ENCODE data around the gene PRCP. TPM values are rescaled to one million over a fixed set of nuclear protein-coding genes. Genes with fewer than 3 reads are reported as not detected.

Gene PRCP
- total RNA-seq, 3 donors from 2014 or later = 29.6 to 35.6 (median 30.8) TPM

- no peaks in the 10 kb centered on the region for H3K36me3 ChIP-seq (ENCODE audit: low read depth)
- no peak for DNase-seq
- H3K9me3 ChIP-seq = no peaks in the 10 kb centered on the region
- H3K4me3 ChIP-seq = no peak overlapping the region
- TF ChIP-seq CTCF (IDR thresholded peaks at IDR 0.05) = no peak
- no peak for ATAC-seq
- intact Hi-C loops (cut with DNase I, micrococcal nuclease) = no loop called here
- no peaks in the 10 kb centered on the region for H3K4me1 ChIP-seq (ENCODE audit: low read depth)
Measured at GRCh38 chr11:82890936-82891335, 9.3 kb downstream of the PRCP start.

DNA sequence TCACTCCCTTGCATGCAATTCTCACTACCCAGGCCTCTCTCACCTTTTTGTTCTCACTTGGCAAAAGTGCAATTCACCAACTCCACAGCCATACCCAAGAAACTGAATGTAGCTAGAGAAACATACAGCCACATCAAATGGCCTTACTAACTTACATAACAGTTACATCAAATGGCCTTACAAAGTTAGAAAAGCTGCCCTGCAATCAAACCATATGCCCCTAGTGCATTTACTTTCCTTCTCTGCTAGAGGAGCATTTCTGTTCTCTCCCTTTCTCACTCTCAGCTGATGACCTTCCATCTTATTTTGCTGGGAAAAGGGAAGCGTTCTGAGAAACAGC is 10.3 kb downstream of the PRCP start:
- no peak for DNase-seq
- no peak for TF ChIP-seq CTCF (IDR thresholded peaks at IDR 0.05)
- H3K4me3 ChIP-seq = no peak overlapping the region
- H3K4me1 ChIP-seq (ENCODE audit: low read depth) = no peaks in the 10 kb centered on the region
- intact Hi-C loops (cut with DNase I, micrococcal nuclease) = no loop called here
- H3K9me3 ChIP-seq = no peaks in the 10 kb centered on the region
- no peak for ATAC-seq
- H3K36me3 ChIP-seq (ENCODE audit: low read depth) = no peaks in the 10 kb centered on the region

- Histone ChIP-seq H3K9me3 (no peaks in the 10 kb centered on the region), H3K4me1 (ENCODE audit: low read depth) (no peaks in the 10 kb centered on the region), H3K4me3 (no peak overlapping the region), H3K36me3 (ENCODE audit: low read depth) (no peaks in the 10 kb centered on the region)
- DNase-seq (no peak), ATAC-seq (peak; percentile 28)
- intact Hi-C loops (cut with DNase I, micrococcal nuclease) = no loop called here
- TF ChIP-seq CTCF (IDR thresholded peaks at IDR 0.05) = no peak
Measured at GRCh38 chr11:82889133-82890001, 10.9 kb downstream of the PRCP start.

DNA sequence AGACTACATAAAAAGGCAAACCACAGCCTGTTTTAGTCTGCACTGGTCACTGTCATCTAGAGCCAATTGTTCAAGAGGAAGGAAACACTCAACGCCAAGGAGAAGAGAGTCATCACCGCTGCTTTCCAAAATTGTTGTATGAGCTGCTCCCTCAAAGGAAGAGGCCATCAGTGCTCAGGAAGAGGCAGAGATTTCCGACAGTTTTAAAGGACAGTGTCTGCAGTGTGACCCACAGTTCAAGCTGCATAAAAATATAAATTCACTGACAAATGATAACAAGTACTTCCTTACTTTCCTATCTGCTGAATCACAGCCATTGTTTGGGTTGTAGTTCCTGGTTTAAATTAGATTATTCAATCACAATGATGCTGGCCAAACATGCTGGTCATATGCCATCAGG is 16.4 kb downstream of the PRCP start:
- Histone ChIP-seq H3K9me3 (no peaks in the 10 kb centered on the region), H3K4me1 (ENCODE audit: low read depth) (no peaks in the 10 kb centered on the region), H3K36me3 (ENCODE audit: low read depth) (no peaks in the 10 kb centered on the region), H3K4me3 (no peak overlapping the region)
- no peak for DNase-seq
- TF ChIP-seq CTCF (IDR thresholded peaks at IDR 0.05) = no peak
- intact Hi-C loops (cut with DNase I, micrococcal nuclease) = no loop called here
- ATAC-seq = no peak

GRCh38 chr11:82874646-82875523 is 25.3 kb downstream of the PRCP start:
- no peak for ATAC-seq
- intact Hi-C loops (cut with DNase I, micrococcal nuclease) = no loop called here
- Histone ChIP-seq H3K9me3 (no peaks in the 10 kb centered on the region), H3K4me3 (no peak overlapping the region), H3K36me3 (ENCODE audit: low read depth) (no peaks in the 10 kb centered on the region), H3K4me1 (ENCODE audit: low read depth) (no peaks in the 10 kb centered on the region)
- no peak for TF ChIP-seq CTCF (IDR thresholded peaks at IDR 0.05)
- no peak for DNase-seq
